GM18951 (cell line): ENCODE measurements around the gene SPSB1.

Experiments used
- POLR2A ChIP-seq: IDR thresholded peaks from 4 replicates; pipeline ENCODE4 v1.6.1; 2011; ENCODE audit warnings: mild to moderate bottlenecking; ENCODE audit not compliant: insufficient read length, insufficient read depth; ENCODE audit errors: extremely low read depth
- in situ Hi-C: fragments of 300-500 bp; cut with MboI; formaldehyde crosslinking; loops from one replicate; pipeline ENCODE4 v1.12.0; 2022; ENCODE audit warnings: low sequenced_read_pairs, mixed read lengths, inconsistent platforms; ENCODE audit not compliant: unreplicated experiment

The SPSB1 gene

GRCh38 chr1:9278116-9278515, 14.6 kb upstream of the SPSB1 start:
- no peak for TF ChIP-seq POLR2A
- in situ Hi-C loops, result no loop called here

GRCh38 chr1:9278585-9279153, 14.0 kb upstream of the SPSB1 start:
- in situ Hi-C loops, result no loop called here
- TF ChIP-seq POLR2A, result no peak

GRCh38 chr1:9279172-9279840, 13.4 kb upstream of the SPSB1 start:
- no peak for TF ChIP-seq POLR2A
- in situ Hi-C loops, result no loop called here

- in situ Hi-C loops, result loop anchor here (10.0 kb wide), 2 partner anchors 175 to 205 kb away; no protein-coding TSS in a partner anchor
- no peak for TF ChIP-seq POLR2A
These were observed 12.5 kb upstream of the SPSB1 start for GRCh38 chr1:9280015-9280860.

GRCh38 chr1:9281071-9281827, 11.4 kb upstream of the SPSB1 start:
- in situ Hi-C loops, result loop anchor here (10.0 kb wide), 2 partner anchors 174 to 204 kb away; no protein-coding TSS in a partner anchor
- no peak for TF ChIP-seq POLR2A

GRCh38 chr1:9281908-9282695, 10.6 kb upstream of the SPSB1 start:
- in situ Hi-C loops, result loop anchor here (10.0 kb wide), 2 partner anchors 173 to 203 kb away; no protein-coding TSS in a partner anchor
- TF ChIP-seq POLR2A, result no peak

GRCh38 chr1:9282696-9282955, 10.1 kb upstream of the SPSB1 start:
- no peak for TF ChIP-seq POLR2A
- in situ Hi-C loops, result loop anchor here (10.0 kb wide), 2 partner anchors 172 to 202 kb away; no protein-coding TSS in a partner anchor

- no peak for TF ChIP-seq POLR2A
- in situ Hi-C loops, result loop anchor here (10.0 kb wide), 2 partner anchors 171 to 201 kb away; no protein-coding TSS in a partner anchor
These were observed 8.6 kb upstream of the SPSB1 start for GRCh38 chr1:9284061-9284460.

GRCh38 chr1:9286556-9286955, 6.1 kb upstream of the SPSB1 start:
- in situ Hi-C loops, result loop anchor here (10.0 kb wide), 2 partner anchors 168 to 198 kb away; no protein-coding TSS in a partner anchor
- no peak for TF ChIP-seq POLR2A

GRCh38 chr1:9289090-9289534, 3.6 kb upstream of the SPSB1 start:
- TF ChIP-seq POLR2A, result no peak
- in situ Hi-C loops, result loop anchor here (10.0 kb wide), 2 partner anchors 166 to 196 kb away; no protein-coding TSS in a partner anchor

- TF ChIP-seq POLR2A, result no peak
- in situ Hi-C loops, result loop anchor here (10.0 kb wide), 2 partner anchors 165 to 195 kb away; no protein-coding TSS in a partner anchor
These were observed 2.8 kb upstream of the SPSB1 start for GRCh38 chr1:9289711-9290485.
